HK-2 (cell line): ENCODE data around the gene SLC50A1.
"Not testable (repeated sequence)": the region's sequence is repeated elsewhere in the genome, so short reads cannot be mapped to it uniquely, and the experiment has no call there.

Experiments used
- DNase-seq: peaks from one replicate; pipeline ENCODE4 v3.0.0-alpha.2; 2018; ENCODE audit not compliant: unreplicated experiment

Gene SLC50A1

GRCh38 chr1:155116113-155116764 lies 19.4 kb upstream of the SLC50A1 start:
- DNase-seq = no peak

DNA sequence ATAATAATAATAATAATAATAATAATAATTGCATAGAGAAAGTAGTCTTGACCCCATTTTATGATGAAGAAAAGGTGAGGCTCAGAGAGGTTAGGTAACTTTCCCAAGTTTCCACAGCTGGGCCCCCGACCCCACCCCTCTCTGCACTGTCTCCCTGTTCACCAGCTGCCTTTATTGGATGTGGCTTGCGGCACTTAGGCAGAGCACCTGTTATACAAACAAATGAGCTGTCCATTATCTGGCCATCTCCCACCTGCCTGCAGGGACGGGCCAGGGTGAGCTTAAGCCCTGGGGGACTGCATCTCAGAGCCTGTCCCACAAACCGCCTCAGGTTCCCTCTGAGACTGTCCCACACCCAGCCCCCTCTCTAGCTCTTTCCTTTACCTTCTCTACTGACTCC lies 18.0 kb upstream of the SLC50A1 start:
- DNase-seq = no peak

GRCh38 chr1:155118090-155118489 lies 17.6 kb upstream of the SLC50A1 start:
- not testable (repeated sequence) for DNase-seq

DNA sequence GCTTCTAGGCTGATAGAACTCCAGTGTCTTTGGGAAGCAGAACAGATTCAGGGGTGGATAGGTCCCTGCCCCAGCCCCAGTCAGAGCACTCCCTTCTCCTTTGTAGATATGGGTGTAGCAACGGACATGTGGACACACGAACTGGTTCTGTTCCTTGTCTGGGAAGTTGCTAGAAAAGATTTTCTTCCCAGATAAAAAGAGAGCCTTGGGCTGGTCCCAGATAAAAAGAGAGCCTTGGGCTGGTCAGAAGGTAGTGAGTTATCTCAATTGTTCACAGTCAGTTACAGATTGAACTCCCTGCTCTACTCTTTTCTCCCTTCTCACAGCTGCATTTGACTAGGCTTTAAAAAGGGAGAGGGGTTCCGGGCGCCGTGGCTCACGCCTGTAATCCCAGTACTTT lies 15.4 kb upstream of the SLC50A1 start:
- DNase-seq = no peak

DNA sequence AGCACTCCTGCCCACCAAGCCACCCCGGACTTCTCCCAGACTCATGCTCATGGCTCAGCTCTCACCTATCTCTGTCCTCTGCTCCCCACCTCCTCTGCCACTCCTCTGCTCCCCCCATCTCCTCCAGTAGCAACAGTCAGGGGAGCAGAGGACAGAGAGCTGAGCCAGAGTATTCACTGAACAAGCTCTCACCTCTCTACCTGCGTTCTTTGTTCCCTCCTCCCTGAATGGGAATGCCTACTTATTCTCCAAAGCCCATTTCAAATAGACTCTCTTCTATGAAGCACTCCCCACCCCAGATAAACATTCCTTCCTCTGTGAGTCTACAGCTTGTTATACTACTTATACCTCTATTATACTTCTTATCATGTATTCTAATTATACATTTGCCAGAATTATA lies 14.4 kb upstream of the SLC50A1 start:
- DNase-seq = no peak

- no peak for DNase-seq
Observed at GRCh38 chr1:155122308-155122707, 13.3 kb upstream of the SLC50A1 start.

- no peak for DNase-seq
Observed at GRCh38 chr1:155123801-155124200, 11.9 kb upstream of the SLC50A1 start.

DNA sequence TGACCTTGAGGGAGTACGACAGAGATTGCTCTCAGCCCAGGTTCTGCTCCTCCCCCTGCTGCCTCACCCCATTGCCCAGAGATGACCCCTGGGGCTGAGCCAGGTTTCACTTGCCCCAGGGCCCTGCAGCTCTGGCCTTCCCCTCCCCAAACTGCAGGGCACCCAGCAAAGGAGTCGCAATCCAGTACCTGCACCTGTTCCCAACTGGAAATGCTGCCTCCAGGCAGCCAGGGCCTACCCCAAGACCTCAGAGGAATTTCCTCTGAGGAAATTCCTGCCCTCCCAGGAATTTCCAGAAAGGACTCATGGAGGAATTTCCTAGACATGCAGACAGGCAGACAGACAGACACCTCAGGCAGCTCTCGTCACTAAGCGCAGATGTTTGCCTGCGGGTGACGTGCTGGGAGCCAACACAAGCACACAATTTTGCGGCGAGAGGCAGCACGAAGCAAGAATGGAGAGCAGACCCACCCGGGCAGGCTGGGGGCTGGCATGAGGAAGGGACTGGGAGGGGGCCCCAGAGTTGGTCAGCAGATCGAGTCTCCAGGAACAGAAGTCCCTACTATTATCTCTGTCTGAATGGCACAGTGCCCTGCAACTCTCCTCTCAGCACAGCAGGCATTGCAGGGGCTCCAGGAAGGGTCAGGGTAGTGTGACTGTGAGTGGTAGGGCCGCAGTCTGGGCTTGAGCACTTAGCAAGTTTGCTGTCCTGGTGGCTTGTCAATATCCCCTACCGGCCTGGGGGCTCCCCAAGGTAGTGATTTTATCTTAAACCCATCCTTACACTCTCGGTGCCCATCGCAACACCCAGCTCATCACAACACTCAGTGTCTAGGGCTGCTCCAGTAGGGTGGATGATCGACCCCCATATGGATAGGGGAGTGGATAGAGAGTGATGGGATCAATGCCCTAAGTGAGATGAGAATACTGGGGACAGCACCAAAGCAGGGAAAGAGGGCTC lies 10.9 kb upstream of the SLC50A1 start:
- peak; percentile 13 for DNase-seq

- DNase-seq = no peak
Observed at GRCh38 chr1:155125511-155125945, 10.1 kb upstream of the SLC50A1 start.

GRCh38 chr1:155125946-155126555 lies 9.6 kb upstream of the SLC50A1 start:
- DNase-seq = peak; percentile 33

DNA sequence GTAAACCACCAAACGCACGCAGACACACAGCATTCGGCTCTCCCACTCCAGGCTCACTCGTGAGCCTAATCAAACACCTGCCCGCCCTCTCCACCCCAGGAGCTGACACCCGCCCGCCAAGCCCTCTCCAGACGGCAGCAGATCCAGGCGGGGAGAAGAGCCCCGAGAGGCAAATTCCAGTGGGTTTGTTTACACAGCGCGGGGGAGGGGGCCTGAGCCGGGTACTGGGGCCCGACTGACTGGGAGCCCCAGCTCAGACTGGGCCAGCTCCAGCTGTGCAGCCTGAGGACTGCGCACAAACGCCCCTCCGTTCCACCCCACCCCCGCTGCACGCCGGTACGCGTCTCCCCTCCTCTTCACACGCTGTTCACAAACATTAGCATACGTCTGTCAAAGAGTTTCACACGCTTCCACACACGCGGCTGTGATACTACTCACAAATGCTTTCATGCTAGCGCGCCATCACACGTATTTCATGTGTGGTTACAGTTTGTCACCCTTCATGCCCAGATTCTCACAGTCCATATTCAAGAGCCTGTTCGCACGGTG lies 9.0 kb upstream of the SLC50A1 start:
- DNase-seq = peak; percentile 17

DNA sequence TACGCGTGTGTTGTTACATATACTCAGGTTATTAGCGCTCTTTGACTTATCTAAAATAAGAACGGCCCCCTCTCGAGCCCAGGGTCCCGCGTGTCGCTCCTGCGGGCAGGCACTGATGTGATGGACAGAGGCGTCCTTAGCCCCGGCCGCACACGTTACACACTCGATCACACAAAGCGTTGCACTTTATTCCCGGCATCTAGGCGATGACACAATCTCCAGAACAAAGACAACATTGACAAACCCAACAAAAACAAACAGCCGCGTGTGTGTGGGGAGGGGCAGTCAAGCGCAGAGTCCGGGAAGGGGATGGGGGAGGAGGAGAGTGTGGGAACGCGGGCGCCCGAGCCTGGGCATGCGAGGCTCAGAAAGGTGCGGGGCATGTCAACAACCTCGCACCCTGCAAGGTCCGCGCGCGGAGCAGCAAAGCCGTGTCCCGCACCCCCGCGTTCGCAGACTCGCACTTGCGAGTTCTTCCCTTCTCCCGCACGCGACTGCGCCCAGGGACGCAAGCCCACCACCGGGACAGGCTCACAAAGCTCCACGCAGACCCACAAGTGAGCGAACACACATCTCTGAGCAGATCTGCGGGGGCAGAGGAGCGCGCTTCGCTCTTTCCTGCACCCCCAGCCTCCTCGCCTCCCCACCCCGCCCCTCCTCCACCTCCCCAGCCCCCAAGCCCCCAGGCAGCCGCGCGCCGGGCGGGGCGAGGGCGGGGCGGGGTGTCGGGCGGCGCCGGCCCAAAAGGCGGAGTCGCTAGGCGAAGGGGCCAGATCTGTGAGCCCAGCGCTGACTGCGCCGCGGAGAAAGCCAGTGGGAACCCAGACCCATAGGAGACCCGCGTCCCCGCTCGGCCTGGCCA lies 8.3 kb upstream of the SLC50A1 start, which contains the start of gene EFNA1:
Gene EFNA1, plus strand, starts transcription at position 772 of the 862 bp plus-strand sequence. CDS start 102 bp downstream, outside the sequence.
- DNase-seq = peak; percentile 58

GRCh38 chr1:155127967-155128754 lies 7.5 kb upstream of the SLC50A1 start:
- DNase-seq = no peak

GRCh38 chr1:155128755-155129473 lies 6.7 kb upstream of the SLC50A1 start:
- DNase-seq = no peak

GRCh38 chr1:155130272-155131006 lies 5.2 kb upstream of the SLC50A1 start:
- DNase-seq = no peak

- DNase-seq = no peak
Observed at GRCh38 chr1:155131285-155131684, 4.4 kb upstream of the SLC50A1 start.

DNA sequence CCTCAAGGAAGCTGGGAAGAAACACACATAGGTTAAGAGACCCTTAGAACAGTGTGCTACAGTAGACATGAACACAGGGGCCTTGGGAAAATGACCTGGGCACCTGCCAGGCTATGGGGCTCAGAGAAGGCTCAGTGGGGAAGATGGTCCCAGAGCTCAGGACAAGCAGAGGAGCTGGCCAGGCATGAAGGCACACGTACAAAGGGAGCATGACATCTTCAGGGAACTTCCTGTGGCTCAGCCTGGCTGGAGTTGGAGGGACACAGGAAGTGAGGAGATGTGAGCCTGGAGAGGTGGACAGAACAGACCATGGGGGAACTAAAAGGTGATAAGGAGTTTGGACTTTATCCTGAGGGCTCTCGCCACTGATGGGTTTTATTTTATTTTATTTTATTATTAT lies 3.8 kb upstream of the SLC50A1 start:
- DNase-seq = no peak

DNA sequence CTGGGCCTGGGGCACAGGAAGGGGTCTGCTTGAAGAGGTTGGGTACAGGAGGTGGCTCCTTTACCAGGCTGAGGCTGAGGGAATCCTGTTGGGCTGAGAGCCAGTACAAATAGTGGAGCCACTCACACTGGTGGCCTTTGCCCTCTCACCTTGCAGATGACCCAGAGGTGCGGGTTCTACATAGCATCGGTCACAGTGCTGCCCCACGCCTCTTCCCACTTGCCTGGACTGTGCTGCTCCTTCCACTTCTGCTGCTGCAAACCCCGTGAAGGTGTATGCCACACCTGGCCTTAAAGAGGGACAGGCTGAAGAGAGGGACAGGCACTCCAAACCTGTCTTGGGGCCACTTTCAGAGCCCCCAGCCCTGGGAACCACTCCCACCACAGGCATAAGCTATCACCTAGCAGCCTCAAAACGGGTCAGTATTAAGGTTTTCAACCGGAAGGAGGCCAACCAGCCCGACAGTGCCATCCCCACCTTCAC lies 1.8 kb upstream of the SLC50A1 start:
- no peak for DNase-seq

- no peak for DNase-seq
Observed at GRCh38 chr1:155134322-155134721, 1.3 kb upstream of the SLC50A1 start.
